Cortex of kidney (tissue), 1 donor: ENCODE data around the gene PRKN.

Experiments
- DNase-seq: peaks from one replicate; lab custom pipeline; 2025; lab: John Stamatoyannopoulos, UW

PRKN gene

DNA sequence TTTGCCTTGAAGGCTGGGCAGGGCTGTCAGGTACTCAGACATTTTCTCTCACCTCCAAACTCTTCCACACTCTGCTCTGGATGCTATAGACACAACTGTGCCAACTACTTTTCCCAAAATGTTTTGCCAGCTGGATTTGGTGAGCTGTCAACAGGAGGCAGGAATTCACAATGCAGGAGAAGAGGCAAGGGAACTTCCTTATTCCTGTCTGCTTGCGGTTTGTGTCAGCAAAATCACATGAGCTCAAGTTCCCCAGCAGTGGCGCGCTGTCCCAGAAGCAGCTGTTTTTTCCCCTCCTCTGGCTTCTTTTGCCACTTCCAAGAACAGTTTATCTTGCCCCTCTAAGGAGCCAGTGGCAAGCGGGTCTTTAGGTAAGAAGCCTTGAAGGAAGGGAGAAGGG is 608.2 kb downstream of the PRKN start:
- no peak for DNase-seq

DNA sequence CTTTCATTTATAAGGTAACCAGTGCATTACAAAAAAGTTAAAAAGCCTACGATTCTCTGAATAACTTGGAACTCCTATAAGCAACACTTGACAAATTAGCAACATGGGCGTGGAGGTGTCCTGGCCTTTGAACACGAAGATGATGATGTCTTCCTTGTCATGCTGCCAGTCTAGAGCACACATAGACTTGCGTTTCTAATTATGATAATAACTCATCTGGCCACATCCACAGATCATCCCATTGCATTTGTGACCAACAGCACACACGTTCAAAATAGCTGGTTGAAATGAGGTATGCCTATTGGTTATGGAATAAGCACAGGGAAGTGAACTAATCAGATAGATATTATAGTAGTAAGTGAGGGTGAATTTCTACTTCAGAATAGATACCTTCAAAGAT is 608.9 kb downstream of the PRKN start:
- no peak for DNase-seq

DNA sequence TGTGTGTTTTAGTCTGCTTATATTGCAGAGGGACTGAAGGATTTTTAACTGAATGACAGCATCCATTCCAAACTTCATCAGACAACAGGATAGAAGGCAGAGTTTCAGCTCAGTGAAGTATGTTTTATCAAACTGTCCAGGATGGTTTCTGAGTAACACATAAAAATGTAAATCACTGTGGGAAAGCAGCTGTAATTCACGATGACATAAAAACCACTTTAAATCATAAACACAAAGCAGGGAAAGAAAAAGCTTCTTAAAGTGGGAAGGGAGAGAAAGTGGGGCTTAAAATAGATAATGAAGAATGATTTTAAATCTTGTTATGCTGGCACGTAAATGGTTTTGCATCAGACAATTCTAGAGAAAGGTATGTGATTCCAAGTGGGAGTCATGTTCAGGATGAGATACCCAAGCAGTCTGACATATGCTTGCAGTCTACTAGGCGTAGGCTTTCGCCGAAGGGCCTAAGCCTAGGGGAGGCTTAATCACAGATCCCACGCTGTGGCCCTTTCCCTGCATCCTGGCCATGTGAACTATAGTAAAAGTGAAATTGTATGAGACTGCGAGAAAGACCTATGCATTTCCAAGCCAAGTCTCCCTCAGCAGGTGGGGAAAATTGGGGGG is 610.6 kb downstream of the PRKN start:
- no peak for DNase-seq

DNA sequence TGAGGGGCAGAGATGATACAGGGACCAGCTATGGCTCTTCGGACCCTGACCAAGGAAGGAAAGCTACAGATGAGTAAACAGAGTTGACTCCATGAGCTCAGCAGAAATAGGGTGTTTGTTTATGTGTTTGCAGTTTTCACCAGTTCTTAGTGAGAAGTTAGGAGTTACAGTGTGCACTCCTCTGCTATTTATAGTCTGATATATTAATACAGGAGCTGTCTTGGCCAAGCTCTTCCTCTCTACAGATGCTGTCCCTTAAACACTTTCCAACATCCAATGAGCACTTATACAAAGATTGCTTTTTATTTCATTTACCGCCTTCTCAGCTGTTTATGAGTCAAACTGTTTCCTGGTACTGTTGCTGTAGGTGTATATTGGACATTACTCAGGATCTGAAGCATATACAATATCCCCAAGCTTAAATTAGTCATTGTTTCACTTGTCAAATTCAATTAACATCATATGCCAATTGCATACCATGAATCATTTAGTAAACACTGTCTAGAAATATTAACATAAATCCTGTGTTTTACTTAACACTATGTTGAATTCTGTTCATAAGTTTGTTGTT is 618.0 kb downstream of the PRKN start:
- no peak for DNase-seq

DNA sequence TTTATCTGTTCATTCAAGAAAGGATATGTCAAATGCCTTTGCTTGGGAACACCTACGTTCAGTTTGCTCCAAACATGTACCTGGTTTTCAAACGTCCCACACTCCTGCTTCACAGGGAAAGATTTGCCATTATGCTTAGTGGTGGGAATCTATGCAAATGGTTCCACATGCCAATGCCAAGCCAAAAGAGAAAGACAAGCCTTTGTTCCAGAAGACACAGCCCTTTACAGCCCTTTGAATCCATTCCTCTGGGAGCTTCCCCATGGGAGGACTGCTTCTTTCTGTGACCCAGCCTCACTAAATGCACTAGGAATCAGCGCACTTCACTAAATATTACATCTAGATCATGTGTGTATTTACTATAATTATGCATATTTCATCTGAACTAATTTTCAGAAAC is 619.5 kb downstream of the PRKN start:
- DNase-seq: no peak

DNA sequence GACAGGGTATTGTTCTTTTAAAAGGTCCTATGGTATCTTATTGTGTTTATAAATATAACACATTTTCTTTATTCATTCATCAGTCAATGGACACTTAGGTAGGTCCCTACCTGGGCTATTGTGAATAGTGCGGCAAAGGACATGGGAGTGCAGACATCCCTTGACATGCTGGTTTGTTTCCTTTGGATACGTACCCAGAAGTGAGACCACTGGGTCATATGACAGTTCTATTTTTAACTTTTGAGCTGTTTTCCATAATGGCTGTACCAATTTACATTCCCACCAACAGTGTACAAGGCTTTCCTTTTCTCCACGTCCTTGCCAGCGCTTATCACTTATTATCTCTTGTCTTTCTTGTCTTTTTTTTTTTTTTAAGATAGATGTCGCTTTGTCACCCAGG is 627.5 kb downstream of the PRKN start:
- DNase-seq: no peak

DNA sequence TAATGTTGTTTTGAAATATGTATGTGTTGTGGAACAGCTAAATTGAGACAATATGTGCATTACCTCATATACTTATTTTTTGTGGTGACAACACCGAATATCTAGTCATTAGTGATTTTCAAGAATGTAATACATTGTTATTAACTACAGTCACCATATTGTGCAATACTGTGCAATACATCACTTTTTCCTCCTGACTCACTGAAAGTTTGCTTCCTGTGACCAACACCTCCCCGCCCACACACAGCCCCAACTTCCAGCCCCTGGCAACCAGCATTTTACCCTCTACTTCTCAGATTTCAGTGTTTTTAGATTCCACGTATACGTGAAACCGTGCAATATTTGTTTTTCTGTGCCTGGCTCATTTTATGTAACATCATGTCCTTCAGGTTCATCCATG is 627.9 kb downstream of the PRKN start:
- no peak for DNase-seq

DNA sequence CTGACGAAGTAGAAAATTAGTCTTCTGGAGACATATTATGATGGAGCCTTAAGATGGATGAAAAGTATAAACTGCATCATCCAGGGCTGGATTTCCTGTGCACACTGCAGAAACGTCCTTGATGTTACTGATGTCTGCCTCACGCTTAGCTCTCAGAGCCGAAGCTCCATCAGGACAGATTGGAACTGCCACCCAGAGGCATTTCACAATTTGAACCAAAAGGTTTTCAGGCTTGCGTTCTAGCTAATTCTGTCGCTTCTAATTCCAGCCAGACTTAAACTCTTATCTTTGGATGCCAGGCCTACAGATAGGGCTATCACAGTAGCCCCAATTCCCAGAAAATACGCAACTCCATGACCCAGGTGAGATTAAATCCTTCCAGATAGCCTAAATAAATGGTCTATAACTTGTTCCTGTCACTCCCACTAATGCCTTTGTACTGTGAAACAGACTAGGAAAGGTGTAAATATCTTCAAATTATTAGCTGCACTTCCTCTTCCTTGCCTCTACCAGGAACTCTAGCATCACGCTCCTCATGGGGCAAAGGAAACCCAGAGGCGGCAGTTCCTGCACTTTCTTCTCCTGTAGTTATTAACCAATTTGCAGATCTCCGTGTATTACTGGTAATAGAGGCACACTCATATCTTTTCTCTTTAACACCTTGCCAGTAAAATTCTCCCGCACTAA is 634.6 kb downstream of the PRKN start:
- DNase-seq: no peak

DNA sequence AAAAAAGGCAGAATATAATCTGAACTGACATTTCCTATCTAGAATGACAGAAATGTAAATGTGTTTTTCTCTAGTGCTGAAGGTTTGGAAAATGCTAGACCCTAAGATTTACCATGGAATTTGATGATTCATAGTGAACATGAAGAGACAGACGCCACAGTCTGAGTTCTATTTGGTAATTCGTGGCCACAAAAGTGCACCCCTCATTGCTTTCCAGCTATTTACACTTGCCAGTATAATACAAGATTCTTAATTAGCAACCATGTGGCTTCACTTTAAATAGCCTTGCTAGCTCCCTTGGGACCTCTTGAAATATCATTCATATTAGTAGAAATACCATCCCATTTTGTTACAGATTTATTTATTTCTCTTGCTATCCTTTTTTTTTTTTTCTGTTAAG is 636.8 kb downstream of the PRKN start:
- no peak for DNase-seq

DNA sequence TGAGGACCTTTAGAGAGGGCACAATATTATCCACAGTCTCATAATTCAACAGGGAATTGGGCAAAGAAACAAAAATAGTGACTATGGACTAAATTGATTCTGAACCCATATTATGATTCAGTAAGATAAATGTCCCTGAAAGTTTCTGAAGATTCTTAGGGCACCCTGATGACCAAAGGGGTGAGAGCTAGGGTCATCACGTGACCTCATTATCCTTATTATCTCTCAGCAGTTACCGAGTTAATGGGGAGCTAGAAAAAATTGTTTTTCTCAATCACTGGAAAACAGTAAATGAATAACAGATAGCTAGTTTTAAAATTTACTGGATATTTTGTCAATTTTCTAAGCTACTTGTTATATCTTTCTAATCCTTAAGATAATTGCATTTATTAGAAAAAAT is 639.5 kb downstream of the PRKN start:
- DNase-seq: no peak

DNA sequence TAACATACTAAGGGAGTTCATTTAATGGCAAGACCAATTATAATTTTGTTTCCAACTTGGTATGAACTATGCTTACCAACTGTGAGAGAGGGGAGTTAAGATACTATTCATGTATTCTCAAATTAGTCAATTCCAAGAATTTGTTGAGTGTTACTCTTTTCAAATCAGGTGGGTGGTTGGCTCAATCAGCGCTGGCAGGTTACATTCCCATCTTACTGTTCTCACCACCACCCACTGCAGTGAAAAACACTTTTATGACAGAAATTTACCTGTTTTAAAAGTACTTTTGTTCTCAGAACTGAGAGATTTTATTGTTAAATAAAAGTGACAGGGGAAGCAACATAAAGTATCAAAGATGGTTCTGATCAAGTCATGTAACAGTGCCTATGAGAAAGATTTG is 642.0 kb downstream of the PRKN start:
- DNase-seq: no peak

DNA sequence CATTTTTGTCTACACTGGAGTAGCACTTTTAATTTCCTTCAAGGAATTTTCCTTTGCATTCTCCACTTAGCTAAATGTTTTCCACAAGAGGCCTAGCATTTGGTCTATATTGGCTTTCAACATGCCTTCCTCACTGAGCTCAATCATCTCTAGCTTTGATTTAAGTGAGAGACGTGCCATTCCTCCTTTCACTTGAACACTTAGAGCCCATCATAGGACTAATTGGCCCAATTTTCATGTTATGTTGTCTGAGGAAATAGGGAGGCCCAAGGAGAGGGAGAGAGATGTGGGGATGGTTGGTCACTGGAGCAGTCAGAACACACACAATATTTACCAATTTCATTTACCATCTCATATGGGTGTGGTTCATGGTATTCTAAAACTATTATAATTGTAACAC is 645.0 kb downstream of the PRKN start:
- DNase-seq: no peak

DNA sequence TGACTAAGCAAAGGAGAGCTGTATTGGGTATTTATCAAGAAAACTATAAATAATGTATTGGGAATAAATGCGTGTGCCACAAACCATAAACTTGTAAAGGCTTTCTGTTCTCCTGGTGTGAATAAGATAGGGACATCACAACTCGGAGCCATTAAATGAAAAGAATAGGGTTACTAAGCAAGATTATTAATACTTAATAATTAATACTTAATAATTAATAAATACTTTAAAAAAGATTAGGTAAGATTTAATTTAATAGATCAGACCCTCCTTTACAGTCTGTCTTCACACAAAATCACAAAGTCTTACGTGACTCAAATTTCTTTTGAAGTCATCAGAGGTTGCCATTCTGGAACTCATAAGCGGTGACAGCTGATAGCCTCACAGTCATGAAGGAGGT is 648.9 kb downstream of the PRKN start:
- no peak for DNase-seq

DNA sequence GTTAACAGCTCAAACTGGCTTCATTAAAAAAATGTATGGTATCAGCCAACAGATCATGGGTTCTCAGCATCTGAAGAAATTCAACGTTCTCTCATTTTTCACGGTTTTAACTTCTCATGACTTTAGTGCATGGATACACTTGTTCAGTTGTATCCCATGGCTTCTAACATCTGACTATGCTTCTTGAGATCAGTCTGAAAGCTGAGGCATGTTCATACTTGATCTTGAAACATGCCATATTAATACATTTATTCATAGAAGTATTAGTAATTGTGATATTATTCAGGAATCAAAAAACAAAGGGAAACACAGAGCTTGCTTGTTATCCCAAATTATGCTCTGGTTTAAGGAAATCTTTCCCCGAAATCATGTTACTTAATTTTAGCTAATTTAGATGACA is 649.4 kb downstream of the PRKN start:
- DNase-seq: no peak

DNA sequence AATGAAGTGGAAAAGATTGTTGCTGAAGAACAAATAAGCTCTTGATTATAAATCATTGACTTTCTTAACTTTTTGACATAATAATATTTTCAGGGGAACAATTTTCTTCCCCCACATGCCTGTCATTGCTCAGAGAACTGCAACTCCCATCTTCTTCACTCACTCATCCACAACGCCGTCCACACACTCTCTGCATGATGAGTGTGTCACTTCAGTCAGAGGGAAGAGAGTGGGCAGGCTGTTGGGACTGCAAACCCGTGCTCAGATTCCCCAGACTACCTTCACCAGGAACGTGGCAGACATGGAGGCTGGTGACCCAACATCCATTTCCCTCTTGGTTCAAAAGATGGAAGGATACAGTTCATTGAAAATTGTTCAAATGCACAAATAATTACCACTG is 650.8 kb downstream of the PRKN start:
- DNase-seq: no peak

DNA sequence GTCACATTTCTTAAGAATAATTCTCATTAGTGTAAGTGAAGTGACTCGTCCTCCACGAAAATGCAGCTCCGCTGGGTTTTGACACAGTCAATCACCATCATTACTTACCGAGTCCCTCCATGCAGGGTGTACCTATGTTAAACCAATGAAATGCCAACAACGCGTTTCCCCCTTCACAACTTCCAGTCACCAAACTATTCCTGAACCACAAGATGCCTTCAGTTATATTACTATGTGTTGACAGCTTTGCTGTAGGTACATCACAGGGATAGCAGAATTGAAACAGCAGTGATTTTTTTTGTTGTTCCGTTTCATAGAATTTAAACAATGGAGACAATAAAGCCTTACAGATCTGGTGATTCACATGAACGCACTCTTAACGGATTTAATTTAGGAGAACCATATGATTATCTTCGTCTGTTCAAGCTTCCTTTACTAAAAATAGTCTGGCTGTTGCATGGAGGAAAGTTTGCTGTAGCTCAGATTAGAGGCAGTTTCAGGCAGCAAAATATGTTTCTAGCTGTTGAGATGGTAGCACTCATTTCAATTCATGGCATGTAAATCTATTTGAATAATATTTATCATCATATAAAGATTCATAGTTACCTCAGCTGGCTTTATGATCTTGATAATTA is 652.8 kb downstream of the PRKN start:
- no peak for DNase-seq

DNA sequence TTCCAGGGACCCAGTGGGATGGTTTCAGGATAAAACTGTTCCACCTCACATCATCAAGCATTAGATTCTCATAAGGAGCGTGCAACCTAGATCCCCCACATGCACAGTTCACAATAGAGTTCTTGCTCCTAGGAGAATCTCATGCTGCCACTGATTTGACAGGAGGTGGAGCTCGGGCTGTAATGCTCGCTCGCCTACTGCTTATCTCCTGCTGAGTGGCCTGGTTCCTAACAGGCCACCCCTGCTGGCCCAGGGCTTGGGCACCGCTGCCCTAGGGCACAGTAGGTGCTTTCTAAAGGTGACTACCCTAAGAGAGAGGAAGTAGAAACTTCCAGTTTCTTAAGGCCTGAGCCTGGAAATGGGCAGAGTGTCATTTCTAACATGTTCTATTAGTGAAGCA is 656.9 kb downstream of the PRKN start:
- DNase-seq: no peak

DNA sequence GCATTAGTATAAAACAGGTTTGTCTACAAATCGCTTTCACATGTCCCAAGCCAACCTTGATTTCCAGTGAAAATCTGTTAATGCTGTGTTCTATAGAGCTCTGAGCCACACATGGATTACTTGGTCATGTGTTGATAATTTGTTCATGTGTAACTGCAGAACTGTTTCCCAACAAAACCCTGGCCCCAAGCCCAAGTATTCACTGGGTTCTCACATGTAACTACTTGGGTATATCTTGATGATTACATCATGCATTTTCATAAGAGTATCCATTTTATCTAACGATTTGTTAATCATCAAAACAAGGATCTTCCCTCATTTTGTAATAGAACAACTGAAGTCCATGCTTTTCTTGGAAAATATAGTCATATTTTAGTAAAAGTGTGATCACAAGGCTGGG is 657.6 kb downstream of the PRKN start:
- DNase-seq: no peak

DNA sequence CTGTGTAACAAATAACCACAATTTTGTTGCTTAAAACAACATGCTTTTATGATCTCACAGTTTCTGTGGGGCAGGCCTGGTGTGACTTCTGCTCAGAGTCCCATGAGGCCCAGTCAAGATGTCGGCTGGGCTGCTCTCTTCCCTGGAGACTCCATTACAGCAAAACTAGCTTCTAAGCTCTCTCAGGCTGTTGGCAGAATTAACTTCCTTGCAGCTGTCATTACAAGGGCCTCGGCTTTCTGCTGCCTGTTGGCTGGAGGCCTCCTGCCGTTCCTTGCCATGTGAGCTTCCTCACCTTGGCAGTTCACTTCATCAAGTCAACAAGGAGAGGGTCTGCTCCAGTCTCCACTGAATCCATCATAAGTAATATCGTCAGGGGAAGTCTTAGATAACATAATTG is 659.2 kb downstream of the PRKN start:
- no peak for DNase-seq

DNA sequence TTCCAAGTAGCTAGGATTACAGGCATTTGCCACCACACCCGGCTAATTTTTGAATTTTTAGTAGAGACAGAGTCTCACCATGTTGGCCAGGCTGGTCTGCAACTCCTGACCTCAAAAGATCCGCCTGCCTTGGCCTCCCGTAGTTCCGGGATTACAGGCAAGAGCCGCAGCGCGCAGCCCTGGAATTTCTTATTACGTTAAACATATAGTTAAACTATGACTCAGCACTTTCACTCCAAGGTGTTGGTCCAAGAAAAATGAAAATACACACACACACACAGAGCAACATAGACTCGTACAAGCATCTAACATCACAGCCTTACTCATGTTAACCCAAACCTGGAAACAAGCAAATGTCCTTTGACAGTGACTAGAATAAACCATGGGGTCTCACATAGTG is 663.9 kb downstream of the PRKN start:
- no peak for DNase-seq

DNA sequence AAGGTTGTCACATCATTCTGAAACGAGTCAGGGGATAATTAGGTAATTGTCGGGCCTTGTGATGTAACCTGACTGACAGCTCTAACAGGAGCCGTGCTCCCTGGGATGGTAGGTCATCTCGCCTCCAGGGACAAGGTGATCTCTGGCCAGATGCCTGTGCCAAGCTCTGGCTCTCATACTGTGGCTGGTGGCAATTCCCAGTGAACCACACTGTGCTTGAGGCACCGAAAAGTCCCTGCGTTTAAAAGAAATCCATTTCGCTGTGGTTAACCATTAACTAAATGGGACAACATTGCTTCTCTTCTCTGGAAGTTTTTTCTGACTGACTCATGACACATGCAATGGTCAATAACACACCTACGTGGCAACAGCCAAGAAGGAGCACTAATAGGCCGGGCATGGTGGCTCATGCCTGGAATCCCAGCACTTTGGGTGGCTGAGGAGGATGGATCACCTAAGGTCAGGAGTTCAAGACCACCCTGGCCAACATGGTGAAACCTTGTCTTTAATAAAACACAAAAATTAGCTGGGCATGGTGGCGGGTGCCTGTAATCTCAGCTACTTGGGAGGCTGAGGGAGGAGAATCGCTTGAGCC is 669.2 kb downstream of the PRKN start:
- DNase-seq: no peak

DNA sequence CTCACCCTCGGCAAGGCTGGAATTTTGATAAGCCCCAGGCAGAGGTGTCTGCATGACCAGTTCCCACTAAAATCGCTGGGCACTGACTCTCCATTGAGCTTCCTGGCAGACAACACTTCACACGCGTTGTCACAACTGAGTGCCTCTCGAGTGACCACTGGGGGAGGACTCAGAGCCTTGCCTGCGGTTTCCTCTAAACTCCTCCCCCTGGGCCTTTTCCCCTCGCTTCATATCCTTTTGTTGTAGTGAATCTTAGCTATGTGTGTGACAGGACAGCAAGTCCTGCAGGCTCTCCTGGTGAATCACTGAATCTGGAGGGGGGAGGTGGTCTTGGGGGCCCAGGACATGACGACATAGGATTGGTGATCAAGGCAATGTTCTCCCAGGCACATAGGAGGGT is 670.8 kb downstream of the PRKN start:
- no peak for DNase-seq

DNA sequence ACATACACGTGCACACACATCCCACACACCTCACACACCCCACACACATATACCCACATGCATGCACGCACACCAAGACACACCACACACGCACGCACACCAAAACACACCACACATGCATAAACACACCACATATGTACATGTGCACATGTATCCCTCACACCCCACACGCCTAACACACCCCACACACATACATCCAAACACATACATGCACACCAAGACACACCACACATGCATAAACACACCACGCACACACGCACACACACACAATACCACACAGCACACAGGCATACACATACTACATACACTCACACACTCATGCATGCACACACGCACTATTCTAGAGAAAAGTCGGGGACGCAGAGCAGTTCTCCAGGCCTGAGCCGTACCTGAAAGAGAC is 671.5 kb downstream of the PRKN start:
- no peak for DNase-seq
